Choroid plexus epithelial cell (primary cell): ENCODE results near the gene TTBK1.

Experiments
- DNase-seq: peaks from one replicate; pipeline ENCODE4 v3.0.0-alpha.2; 2010; ENCODE audit warnings: low read depth
- H3K4me3 ChIP-seq: 2 replicates; pipeline ENCODE4 v1.5.1; 2011; ENCODE audit warnings: low read depth, mild to moderate bottlenecking, control low read depth, low read length, moderate library complexity
- TF ChIP-seq, protein P1 (sequence below): conservative IDR thresholded peaks from 2 replicates; pipeline ENCODE4 v1.5.1; 2011; ENCODE audit warnings: low read depth, mild to moderate bottlenecking, control low read depth, inconsistent platforms, low read length, moderate library complexity

TTBK1 gene

DNA sequence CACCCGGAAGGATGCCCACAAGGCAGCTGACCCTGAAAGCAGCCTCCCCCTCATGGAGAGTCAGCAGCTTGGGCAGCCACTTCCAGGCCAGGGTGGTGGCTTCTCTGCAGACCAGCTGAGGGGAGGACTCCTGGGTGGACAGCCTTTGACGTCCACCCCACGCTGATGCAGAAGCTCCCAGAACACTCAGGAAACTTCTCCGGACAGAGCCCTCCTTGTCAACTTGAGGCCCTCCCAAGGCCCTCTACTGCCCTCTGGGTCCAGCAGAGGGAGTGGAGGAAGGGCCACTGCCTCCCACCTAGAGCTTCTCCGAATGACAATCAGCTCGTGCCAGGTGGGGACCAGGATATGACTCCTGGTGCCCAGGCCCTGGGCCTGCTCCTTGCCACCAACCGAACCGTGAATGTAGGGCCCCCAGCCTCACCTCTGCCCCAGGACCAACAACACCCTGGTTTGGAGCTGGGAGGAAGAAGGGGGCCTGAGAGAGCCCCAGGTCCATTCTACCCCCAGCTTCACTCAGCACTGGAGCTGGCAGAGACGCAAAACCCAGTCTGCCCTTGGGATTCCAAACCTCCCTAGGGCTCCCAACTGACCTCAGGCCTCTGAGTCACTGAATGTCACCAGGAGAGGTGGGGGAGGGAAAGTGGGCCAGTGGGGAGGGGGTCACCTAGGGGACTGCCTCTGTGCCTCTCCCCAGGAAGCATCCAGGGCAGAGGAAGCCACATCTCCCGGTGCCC, 43.9 kb downstream of the TTBK1 start:
- no peak overlapping the region for H3K4me3 ChIP-seq
- TF ChIP-seq, protein P1, sequence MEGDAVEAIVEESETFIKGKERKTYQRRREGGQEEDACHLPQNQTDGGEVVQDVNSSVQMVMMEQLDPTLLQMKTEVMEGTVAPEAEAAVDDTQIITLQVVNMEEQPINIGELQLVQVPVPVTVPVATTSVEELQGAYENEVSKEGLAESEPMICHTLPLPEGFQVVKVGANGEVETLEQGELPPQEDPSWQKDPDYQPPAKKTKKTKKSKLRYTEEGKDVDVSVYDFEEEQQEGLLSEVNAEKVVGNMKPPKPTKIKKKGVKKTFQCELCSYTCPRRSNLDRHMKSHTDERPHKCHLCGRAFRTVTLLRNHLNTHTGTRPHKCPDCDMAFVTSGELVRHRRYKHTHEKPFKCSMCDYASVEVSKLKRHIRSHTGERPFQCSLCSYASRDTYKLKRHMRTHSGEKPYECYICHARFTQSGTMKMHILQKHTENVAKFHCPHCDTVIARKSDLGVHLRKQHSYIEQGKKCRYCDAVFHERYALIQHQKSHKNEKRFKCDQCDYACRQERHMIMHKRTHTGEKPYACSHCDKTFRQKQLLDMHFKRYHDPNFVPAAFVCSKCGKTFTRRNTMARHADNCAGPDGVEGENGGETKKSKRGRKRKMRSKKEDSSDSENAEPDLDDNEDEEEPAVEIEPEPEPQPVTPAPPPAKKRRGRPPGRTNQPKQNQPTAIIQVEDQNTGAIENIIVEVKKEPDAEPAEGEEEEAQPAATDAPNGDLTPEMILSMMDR, result peak; percentile 33
- no peak for DNase-seq

DNA sequence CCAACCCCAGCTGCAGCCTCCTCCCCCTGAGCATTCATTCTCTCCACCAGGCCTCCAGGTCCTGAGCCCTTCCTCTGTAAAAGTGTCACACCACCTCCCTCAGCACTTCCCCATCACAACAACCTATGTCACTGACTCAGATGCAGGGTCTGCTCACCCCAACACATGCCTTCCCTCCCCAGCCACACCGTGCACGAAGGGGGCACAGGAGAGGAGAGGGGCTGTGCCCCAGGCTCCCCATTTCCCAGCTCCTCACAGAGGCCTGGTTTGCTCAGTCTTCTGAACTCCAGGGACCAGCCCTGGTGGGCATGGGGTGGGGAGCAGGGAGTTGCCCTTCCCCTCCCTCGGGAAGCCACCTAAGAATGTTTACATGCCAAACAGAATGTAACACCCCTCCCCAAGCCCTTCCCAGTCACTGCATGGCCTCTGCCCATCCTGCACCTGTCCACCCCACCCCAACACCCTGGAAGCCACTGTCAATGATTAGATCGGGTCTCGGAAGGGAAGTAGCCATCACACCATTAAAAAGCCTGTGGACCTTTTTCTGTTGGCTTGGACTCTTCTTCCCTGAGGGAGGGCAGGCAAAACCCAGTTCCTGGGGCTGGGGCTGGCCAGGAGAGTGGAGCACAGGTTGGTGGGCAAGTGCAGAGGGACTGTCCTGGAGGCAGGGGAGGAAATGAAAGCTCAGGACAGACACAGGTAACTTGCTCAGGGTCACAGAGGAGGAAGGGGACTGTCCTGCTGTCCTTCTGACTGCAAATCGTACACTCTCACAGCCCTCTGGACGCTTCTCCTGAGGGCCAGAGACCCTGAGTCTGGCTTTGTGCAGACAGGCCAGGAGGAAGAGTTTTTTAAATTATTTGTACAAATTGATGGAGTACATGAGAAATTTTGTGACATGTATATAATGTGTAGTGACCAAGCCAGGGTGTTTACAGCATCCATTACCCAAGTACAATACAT, 44.7 kb downstream of the TTBK1 start:
- TF ChIP-seq, protein P1, result no peak
- H3K4me3 ChIP-seq, result no peak overlapping the region
- DNase-seq, result no peak

DNA sequence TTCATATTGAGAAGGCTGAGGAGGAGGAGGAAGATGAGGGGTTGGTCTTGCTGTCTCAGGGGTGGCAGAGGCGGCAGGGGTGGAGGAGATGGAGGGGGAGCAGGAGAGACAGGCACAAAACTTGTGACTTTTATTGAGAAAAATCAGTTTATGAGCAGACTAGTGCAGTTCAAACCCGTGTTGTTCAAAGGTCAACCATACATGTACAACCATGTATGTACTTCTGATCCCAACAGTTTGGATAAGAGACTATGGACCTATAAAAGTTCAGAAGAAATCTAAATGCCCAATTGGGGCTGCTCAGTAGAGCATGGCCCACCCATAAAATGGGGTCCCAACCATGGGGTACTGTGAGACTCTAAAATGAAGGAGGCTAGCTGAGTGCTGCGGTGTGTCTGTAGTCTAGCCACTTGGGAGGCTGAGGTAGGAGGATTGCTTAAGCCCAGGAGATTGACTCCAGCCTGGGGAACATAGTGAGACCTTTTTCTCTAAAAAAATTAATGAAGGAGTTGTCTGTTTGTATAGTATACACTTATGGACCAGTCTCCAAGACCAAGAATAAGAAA, 47.1 kb downstream of the TTBK1 start:
- DNase-seq, result no peak
- TF ChIP-seq, protein P1, result no peak
- H3K4me3 ChIP-seq, result no peak overlapping the region

DNA sequence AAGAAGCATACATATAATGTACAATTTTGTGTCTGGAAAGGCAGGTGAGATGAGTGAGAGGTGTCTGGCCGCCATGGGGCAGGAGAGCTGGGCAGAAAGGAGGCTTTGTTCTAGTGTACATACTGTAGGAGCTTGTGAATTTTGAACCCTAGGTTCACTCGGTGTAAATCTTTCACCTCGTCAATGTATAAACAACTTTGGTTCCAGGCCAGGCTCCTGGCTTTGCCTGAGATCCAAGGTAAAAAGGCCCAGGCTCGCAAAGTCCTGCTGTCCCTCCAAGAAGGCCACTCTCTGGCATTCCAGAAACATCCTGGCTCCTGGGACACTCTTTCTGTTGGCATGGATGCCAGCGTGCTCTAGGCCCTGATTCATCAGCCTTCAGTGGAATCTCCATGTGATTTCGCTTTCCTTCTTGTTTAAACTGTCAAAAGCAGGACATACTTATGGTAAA, 47.6 kb downstream of the TTBK1 start:
- TF ChIP-seq, protein P1, result no peak
- no peak overlapping the region for H3K4me3 ChIP-seq
- DNase-seq, result no peak

DNA sequence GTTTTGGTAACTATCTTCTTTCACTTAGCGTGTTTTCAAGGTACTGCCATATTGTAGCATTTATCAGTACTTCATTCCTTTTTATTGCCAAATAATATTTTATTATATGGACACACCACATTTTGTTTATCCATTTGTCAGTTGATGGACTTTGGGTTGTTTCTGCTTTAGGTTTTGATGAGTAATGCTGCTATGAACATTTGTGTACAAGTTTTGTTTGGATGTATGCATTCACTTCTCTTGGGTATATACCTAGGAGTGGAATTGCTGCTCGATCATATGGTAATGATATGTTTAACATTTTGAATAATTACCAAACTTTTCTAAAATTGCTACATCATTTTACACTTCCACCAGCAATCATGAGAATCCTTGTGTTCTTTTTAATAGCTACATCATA, 48.4 kb downstream of the TTBK1 start:
- no peak overlapping the region for H3K4me3 ChIP-seq
- TF ChIP-seq, protein P1, result no peak
- DNase-seq, result no peak

DNA sequence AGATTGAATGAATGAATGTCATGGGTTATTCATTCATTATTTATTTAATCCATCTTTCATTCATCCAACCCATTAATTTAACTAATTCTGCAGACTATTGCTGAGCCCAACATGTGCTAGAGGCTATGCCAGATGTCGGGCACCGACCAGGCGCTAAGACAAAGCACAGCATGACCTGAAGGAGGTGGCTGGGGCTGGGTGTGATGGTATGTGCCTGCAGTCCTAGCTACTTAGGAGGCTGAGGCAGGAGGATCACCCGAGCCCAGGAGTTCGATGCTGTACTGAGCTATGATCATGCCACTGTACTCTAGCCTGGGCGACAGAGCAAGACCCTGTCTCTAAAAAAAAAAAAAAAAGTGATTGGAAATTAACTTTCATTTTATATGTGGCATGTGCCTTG, 49.1 kb downstream of the TTBK1 start:
- no peak for DNase-seq
- TF ChIP-seq, protein P1, result no peak
- no peak overlapping the region for H3K4me3 ChIP-seq
